ENCODE data around the gene NID2.

GRCh38 chr14:52018970-52019369, 49.9 kb downstream of the NID2 start:
- TF ChIP-seq CTCF (IDR thresholded peaks at IDR 0.05) (no peak), POLR2A (IDR thresholded peaks at IDR 0.05) (no peak)

Measured in lower leg skin (tissue), 3 donors.